Measurements from ENCODE around the gene FTSJ1.
"Not testable (repeated sequence)": the region's sequence is repeated elsewhere in the genome, so short reads cannot be mapped to it uniquely, and the experiment has no call there.

FTSJ1 gene

DNA sequence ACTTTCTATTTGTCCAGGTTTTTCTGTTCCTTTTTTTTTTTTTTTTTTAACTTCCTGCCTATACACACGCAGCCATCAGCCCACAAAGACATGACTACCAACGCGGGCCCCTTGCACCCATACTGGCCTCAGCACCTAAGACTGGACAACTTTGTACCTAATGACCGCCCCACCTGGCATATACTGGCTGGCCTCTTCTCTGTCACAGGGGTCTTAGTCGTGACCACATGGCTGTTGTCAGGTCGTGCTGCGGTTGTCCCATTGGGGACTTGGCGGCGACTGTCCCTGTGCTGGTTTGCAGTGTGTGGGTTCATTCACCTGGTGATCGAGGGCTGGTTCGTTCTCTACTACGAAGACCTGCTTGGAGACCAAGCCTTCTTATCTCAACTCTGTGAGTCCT, 47.7 kb downstream of the FTSJ1 start:
- no peak for DNase-seq (ENCODE audit: low read depth)
- no peak overlapping the region for H3K4me3 ChIP-seq (ENCODE audit: low read depth, low read length)
- TF ChIP-seq, protein P1, sequence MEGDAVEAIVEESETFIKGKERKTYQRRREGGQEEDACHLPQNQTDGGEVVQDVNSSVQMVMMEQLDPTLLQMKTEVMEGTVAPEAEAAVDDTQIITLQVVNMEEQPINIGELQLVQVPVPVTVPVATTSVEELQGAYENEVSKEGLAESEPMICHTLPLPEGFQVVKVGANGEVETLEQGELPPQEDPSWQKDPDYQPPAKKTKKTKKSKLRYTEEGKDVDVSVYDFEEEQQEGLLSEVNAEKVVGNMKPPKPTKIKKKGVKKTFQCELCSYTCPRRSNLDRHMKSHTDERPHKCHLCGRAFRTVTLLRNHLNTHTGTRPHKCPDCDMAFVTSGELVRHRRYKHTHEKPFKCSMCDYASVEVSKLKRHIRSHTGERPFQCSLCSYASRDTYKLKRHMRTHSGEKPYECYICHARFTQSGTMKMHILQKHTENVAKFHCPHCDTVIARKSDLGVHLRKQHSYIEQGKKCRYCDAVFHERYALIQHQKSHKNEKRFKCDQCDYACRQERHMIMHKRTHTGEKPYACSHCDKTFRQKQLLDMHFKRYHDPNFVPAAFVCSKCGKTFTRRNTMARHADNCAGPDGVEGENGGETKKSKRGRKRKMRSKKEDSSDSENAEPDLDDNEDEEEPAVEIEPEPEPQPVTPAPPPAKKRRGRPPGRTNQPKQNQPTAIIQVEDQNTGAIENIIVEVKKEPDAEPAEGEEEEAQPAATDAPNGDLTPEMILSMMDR (conservative IDR thresholded peaks at IDR 0.05; ENCODE audit: low read depth, low read length), result no peak

DNA sequence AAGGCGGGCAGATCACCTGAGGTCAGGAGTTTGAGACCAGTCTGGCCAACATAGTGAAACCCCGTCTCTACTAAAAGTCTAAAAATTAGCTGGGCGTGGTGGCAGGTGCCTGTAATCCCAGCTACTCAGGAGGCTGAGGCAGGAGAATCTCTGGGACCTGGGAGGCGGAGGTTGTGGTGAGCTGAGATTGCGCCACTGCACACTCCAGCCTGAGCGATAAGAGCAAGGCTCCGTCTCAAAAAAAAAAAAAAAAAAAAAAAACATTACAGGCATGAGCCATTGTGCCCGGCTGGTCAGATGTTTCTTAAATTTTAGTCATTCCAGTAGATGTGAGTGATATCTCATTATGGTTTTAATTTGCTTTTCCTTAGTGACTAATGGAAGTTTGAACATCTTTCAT, 49.9 kb downstream of the FTSJ1 start:
- peak; percentile 23 for DNase-seq (ENCODE audit: low read depth)
- H3K4me3 ChIP-seq (ENCODE audit: low read depth, low read length), result not testable (repeated sequence)

DNA sequence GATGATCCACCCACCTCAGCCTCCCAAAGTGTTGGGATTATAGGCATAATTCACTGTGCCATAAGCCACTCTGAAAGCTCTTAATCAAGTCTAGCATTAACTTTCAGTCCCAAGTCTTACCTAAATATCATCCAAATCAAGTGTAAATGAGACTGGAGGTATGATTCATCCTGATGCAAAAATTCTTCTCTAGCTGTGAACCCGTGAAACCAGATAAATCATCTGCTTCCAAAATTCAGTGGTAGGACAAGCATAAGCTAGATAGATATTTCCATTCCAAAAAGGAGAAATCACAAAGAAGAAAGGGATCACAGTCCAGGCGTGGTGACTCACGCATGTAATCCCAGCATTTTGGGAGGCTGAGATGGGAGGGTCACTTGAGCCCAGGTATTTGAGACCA, 54.7 kb downstream of the FTSJ1 start:
- TF ChIP-seq, protein P1 (conservative IDR thresholded peaks at IDR 0.05; ENCODE audit: low read depth, low read length), result no peak
- no peak for DNase-seq (ENCODE audit: low read depth)
- H3K4me3 ChIP-seq (ENCODE audit: low read depth, low read length), result no peak overlapping the region

DNA sequence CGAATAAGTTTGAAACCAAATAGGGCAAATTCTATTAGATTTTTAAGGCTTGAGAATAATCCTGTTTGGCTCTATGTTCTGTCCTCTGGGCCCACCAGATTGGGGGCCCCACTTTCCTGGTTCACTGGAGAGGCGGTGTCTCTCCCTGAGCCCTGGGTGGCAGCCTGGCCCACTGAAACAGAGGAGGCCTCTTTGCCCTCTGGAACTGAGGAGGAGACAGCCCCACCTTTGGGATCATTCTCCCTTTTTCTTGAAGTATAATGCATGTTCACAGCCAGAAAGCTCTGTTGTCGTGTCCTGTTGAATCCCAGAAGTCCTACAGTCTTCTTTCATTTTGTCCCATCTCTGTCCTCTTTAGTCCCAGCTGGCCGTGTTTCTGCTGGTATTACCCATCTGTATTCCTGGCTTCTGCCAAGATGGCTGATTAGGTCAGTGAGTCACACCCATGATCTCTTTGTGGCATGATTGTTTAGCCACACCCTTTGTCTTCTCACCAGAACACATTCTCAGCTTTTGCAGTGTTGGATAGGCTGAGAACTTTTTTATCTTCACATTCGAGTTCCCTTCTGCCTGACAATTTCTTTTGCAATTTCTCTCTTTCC, 55.5 kb downstream of the FTSJ1 start:
- peak; percentile 62 for DNase-seq (ENCODE audit: low read depth)
- no peak overlapping the region for H3K4me3 ChIP-seq (ENCODE audit: low read depth, low read length)
- TF ChIP-seq, protein P1 (conservative IDR thresholded peaks at IDR 0.05; ENCODE audit: low read depth, low read length), result no peak

DNA sequence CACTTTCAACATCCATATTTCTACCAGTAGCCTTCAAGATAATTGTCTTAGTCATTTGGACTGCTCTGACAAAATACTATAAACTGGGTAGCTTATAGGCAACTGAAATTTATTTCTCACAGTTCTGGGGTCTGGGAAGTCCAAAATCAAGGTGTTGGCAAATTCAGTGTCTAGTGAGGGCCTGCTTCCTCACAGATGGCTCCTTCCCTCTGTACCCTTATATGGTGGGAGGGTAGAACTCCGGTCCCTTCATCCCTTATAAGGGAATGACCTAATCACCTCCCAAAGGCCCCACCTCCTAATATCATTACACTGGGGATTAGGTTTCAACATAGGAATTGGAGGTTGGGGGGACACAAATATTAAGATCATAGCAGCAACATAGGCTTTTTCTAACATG, 56.2 kb downstream of the FTSJ1 start:
- DNase-seq (ENCODE audit: low read depth), result no peak
- H3K4me3 ChIP-seq (ENCODE audit: low read depth, low read length), result no peak overlapping the region
- TF ChIP-seq, protein P1 (conservative IDR thresholded peaks at IDR 0.05; ENCODE audit: low read depth, low read length), result no peak

DNA sequence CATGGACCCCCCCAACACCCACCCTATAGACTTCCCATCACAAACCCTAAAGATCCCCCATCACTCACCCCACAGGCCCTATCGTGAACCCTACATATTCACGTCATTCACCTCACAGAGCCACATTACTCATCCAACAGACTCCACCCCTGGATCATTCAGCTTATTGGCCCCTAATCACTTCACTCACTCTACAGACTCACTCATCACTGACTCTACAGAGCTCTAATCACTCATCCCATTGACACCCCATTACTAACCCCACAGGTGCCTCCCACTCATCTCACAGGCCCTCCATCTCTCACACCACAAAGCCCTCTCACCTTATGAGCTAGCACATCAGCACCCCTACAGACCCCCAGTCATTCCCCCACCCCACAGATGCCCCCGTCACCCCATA, 57.2 kb downstream of the FTSJ1 start:
- DNase-seq (ENCODE audit: low read depth), result no peak
- TF ChIP-seq, protein P1 (conservative IDR thresholded peaks at IDR 0.05; ENCODE audit: low read depth, low read length), result no peak
- no peak overlapping the region for H3K4me3 ChIP-seq (ENCODE audit: low read depth, low read length)

Data from choroid plexus epithelial cell (primary cell).